ENCODE results near the gene ZMYND19.
A peak's percentile ranks its signal among the peaks of the same experiment; 100 is the strongest.
"Not testable (repeated sequence)": the region's sequence is repeated elsewhere in the genome, so short reads cannot be mapped to it uniquely, and the experiment has no call there.

Gene ZMYND19

DNA sequence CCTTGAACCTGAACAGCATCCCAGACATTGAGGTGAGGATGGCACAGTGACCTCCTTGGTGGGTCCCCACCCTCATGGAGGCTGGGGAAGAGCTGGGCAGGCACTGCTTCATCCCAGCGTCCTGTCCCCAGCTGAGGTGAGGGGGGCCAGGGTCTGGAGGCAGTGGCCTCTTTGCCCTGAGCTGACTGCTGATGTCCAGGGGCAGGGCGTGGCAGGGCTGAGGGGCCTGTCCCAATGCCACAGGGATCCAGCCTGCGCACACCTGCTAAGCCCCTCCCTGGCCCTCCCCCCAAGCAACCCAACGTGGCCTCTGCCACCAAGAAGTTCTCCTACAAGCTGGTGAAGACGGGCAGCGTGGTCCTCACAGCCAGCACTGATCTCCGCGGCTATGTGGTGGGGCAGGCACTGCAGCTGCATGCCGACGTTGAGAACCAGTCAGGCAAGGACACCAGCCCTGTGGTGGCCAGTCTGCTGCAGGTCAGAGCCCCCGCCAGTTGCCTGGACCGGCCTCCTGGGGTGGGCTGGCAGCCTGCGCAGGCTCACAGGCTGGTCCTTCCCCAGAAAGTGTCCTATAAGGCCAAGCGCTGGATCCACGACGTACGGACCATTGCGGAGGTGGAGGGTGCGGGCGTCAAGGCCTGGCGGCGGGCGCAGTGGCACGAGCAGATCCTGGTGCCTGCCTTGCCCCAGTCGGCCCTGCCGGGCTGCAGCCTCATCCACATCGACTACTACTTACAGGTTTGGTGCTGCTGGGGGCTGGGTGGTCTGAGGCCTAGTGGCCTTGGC lies 23.6 kb upstream of the ZMYND19 start:
- DNase-seq: no peak

DNA sequence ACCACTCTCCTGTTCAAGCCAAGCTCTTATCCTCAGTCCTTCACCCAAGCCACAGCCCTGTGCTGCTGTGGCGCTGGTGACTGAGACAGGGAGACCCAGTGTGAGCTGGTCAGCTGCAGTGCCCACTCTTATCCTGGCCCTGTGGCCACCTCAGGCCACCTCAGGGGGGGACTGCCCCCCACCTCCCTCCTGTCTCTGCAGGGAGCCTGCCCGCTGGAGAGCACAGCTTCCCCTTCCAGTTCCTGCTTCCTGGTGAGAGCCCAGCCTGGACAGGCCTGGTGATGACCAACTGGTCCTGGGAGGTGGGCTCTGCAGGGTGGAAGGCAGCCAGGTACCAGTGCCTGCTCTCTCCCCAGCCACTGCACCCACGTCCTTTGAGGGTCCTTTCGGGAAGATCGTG lies 22.9 kb upstream of the ZMYND19 start:
- no peak for DNase-seq

DNA sequence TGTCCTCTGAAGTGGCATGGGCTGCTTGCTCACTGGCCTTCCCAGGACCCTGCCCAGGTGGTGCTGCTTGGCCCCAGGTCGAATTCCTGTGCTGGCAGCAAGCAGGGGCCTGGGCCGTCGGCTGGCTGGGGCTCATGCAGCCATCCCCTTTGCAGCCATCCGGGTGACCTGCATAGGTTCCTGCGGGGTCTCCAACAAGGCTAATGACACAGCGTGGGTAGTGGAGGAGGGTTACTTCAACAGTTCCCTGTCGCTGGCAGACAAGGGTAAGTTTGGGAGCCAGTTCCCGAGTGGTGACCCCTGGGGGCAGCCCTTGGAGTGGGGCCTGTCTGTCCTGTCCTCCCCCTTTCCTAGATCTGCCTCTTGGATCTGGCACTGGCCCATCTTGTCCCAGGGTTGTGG lies 22.4 kb upstream of the ZMYND19 start:
- no peak for DNase-seq

DNA sequence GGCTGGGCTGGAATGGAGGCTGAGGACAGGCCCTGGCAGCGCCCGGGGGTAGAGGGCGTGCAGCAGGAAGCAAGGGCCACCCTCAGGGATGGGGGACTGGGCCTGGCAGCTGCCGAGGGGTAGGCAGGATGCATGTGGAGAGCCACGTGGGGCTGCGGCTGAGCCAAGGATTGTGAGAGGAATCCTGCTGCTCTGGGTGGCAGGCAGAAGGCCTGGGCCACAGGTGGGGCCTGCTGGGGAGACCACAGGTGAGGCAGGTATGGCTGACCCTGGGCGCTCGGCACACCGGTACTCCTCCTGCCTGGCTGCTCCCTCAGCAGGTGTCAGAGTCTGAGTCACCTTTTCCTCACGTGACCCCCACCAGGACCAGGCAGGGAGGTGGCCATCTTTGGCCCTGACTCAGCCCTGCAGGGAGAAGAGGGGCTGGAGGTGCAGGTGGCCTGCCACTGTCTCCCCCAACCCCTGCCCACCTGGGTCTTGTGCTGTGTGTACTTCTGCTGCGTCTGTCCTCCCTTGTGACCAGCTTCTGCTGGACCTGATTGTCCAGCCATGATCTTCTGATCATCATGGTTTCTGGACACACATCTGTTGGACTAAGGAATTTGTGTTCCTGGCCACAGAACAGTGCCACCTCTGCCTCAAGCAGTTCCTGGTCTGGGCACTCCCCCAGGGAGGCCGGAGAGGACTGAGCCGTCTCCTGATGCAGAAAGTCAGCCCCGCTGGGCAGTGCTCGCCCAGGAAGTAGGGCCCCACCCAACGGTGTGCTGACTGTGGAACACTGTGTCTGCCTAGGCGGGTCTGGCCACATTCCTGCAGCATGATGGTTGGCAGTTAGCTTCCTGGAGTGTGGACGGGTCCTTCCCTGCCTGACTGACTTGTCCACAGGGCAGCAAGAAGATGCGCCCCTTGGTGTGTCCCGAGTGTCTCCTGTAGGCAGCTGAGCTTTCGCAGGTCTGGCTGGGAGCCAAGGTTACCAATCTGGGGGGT lies 21.6 kb upstream of the ZMYND19 start:
- DNase-seq: no peak

DNA sequence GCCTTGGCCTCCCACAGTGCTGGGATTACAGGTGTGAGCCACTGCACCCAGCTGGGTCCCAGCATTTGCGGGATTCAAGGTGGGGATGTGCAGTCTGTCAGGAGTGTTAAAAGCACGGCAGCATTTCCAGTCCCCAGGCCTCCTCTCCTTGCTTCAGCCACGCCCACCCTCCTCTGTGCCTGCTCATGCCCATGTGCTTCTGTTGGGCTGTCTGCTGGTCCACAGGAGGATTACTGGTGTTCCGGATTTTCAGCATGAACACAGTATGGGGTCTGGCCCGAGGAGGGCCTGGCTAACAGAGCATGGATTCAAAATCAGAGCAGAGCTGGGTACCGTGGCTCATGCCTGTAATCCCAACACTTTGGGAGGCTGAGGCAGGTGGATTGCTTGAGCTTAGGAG lies 20.6 kb upstream of the ZMYND19 start:
- no peak for DNase-seq

DNA sequence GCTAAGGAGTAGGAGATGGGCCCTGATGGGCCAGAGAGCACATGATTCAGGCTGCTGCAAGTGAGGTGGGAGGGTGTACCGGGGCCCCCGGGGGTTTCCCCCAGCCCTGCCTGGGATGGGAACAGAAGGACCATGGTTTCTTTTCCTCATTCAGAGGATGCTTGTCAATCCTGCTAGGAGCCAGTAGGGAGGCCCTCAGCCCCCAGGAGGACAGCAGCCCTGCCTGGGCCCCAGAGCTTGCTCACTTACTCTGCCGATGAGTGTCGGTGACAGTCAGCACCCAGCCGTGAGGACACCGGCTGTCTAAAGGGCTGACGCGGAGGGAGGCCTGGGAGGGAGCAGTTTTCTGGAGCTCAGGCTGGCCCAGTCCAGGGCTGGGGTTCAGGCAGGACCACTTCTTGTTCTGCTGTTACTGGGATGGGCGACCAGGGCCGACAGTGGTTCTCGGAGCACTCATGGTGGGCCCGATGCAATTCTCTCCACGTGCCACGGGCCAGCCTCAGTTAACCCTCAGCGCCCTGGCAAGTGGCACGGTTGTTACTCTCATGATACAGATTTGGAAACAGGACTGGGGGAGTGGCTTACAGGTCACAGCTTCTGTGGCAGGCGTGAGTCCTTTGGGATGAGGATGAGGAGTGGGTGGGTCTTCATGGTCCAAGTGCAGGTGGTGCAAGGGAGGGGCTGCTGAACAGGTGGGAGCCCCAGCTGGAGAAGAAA lies 17.0 kb upstream of the ZMYND19 start:
- DNase-seq: no peak

DNA sequence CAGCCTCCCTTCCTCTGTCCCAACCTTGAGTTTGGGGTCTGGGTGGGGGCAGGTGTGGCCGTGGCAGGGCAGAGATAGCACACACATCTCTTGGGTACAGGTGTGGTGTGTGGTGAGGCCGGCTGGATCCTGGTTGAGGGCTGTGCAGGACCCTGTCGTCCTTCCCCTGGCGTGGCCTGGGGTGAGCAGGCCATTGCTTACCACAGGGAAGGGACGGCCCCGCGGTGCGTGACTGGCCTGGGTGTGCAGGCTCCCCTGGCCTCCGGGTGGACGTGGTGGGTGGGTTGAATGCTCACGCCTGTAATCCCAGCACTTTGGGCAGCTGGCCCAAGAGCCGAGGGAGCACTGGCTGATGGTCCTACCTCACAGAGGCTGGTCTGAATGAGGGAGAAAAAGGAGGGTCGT lies 16.4 kb upstream of the ZMYND19 start:
- DNase-seq: no peak

DNA sequence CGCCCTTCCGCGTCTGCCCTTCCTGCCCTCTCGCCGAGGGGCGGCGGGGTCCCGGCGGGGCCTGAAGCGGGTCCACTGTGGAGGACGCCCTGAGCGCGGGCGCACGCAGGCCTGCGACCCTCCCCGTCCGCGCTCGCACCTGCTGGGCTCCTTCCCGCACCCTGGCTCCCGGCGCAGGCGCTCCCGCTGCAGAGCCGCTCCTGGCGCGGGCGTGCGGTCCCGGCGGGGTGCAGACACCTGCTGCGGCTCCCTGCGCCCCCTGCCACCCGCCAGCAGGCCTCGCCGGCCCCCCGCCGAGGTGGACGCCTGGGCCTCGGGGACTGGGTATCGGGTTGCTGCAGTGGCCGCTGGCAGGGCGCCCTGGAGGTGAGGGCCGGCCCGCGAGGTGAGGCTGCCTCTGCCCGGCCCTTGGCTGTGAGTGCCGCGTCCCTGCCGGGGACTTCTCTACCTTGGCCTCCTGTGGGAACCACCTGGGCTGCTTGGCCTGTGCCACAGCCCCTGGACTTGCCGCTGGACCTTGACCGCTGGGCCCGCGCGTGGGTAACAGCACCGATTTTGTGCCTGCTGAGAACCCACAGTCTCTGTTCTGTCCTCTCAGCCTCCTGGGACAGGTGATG lies 15.8 kb upstream of the ZMYND19 start:
- no peak for DNase-seq

DNA sequence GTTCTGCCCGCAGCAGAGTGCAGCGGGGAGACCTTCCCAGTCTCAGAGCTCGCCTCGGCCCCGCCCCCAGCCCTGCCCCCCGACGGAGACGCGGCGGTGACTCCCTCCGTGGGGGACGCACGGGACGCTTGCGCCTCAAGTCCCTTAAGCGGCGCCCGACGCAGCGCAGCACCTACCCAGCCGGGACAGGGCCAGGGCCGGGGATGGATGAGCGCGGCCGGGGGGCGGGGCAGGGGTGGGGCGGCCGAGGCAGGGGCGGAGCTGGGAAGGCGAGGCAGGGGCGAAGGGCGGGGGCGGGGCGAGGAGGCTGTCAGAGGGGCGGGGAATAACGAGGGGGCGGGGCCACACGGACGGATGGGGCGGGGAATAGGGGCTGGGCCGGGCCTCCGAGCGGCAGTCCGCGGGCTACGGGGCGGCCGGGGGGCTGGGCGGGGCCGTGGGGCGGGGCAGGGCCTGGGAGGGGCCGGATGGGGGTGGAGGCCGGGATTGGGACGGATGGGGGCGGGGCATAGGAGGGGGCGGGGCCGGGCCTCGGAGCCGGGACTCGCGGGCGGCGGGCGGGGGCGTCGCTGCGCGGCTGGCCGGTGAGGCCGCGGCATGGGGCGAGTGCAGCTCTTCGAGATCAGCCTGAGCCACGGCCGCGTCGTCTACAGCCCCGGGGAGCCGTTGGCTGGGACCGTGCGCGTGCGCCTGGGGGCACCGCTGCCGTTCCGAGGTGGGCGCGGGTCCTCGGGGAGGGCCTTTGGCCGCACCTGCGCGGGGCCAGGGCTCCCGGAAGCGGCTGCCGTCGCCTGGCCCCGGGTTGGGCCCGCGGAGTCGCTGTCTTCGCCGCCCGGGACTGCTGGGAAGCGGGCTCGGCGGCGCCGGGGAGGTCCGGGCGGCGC lies 15.1 kb upstream of the ZMYND19 start, which contains the start of gene ARRDC1:
TSS of gene ARRDC1 (plus strand) at position 566 of the 884 bp plus-strand sequence. CDS start at position 598, 32 bp downstream.
- DNase-seq: peak; percentile 66

DNA sequence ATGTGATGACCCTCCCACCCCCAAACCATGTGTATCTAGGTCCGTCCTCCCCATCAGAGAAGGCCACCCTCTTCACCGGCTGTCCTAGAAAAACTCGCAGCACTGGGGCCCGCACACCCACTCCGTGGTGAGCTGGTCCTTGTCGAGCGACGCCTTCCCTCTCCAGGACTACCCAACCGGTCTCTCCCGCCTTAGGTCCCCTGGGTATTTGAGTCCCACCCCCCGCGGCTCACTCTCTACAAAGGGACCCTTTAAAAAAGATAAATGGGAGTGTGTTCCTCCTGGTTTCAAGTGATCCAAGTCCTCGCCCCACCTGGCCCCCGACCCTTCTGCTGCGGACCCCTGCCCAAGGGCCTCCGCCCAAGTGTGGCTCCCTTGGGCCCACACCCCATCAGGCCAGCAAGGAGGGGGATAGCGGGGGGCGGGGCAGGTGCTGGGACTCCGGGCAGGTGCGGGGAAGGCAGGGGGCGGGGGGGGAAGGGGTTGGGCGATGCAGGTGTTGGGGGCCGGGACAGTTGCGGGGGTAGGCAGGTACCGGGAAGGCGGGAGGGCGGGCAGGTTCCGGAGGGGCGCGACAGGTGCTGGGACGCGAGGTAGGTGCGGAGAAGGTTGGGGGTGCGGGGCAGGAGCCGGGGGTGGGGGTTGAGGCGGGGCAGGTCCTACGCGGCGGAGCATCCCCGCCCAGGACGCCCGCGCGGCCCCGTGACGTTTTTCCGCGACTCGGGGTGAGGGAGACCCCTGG lies 14.2 kb upstream of the ZMYND19 start:
- no peak for DNase-seq

DNA sequence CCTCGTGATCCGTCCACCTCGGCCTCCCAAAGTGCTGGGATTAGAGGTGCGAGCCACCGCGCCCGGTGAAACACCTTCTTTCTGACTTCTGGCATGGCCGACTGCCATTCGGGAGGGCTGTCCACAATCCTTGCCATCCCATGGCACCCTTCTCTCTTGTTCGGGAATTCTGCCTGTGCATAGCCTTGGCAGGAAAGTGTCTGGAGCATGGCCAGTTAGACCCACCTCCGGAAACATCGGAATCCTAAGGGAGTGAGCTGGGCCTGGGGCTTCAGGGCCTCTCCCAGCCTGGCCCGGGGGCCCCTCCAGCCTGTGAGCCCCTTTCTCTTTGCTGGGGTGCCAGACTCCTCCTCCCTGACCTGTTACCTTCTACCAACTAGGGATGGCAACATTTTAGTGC lies 13.6 kb upstream of the ZMYND19 start:
- no peak for DNase-seq

DNA sequence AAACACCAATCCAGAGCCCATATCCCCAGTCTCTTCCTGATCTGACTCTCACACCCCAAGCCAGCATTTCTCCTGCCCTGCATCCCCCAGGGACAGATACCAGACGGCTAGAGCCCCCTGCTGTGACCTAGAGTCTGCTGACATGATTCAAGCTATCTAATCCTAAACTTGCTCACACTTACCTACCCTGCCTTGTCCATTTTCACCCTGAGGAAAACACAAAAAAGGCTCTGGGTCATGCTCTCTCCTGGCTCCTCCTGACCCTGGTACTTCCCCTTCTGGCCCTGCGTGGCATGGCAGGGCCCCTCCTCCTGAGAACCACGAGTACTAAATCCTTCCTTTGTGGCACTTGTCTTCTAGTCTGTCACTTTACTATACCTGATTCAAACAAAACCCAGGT lies 12.3 kb upstream of the ZMYND19 start:
- DNase-seq: no peak

DNA sequence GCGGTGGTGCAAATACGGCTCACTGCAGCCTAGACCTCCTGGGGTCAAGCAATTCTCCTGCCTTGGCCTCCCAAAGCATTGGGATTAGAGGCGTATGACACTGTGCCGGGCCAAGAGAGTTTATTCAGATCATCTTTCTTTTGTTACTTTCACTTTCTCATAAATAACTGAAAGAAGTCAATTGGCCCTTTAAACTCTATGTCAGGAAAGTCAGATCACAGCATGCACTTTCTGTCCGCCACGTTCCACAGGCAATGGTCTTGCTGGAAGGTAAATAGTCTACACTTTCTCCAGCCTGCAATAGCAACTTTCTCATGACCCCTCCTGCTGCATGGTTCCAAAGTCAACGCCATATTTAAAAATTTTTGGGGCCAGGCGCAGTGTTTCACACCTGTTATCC lies 8.6 kb upstream of the ZMYND19 start:
- DNase-seq: no peak

DNA sequence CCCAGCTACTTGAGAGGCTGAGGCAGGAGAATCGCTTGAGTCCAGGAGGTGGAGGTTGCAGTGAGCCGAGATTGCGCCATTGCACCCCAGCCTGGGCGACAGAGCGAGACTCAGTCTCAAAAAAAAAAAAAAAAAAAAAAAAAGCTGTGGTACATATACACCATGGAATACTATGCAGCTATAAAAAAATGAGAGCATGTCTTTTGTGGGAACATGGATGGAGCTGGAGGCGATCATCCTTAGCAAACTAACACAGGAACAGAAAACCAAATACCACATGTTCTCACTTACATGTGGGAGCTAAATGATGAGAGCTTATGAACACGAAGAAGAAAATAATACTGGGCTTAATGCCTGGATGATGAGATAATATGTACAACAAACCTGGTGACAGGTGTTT lies 6.3 kb upstream of the ZMYND19 start:
- DNase-seq: not testable (repeated sequence)

DNA sequence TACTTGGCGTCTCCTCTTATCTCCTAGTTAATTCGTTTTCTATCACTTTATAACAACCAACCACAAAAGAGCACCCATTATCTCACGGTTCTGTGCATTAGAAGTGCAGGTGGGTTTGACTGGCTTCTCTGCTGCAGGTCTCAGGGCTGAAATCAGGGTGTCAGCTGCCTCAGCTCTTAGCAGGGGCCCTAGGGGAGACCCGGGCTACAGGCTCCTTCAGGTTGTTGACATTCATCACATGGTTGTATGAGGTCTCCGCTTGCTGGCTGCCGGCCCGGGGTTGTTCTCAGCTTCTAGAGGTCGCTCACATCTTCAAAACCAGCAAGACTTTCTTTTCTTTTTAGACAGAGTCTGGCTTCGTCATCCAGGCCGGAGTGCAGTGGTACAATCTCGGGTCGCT lies 2.9 kb upstream of the ZMYND19 start:
- DNase-seq: no peak

DNA sequence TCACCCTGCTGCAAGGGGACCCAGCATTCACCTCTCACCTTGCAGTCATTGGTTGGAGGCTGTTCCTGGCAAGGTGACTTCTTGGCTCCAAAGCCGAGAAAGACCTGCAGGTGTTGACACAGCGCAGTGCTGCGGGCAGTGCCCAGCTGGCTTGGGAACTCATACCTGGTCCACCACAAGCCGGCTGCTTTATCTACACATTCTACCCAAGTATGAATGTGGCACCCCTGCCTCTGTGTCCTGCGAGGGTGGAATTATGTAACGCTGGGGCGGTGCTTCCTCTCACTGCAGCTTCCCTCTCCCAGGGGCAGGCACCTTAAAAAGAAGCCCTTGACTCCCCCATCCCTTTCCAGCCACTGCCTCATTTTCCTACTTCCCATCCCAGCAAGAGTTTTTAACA lies 2.5 kb upstream of the ZMYND19 start:
- DNase-seq: no peak

DNA sequence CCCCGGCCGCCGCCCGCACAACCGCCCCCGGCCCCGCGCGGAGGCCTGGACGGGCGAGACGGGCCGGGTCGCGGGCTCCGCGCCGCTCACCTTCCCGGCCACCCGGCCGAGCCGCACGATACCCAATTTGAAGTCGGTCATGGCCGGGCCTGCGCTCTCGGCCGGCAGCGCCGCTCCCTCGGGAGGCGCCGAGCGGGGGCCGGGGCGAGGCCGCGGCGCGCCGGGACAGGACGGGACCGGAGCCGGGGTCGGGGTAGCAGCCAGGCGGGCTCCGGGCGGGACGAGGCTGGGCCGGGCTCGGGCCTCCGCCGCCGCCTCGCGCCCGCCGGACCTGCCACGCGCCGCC lies 216 bp downstream of the ZMYND19 start:
- DNase-seq: no peak

DNA sequence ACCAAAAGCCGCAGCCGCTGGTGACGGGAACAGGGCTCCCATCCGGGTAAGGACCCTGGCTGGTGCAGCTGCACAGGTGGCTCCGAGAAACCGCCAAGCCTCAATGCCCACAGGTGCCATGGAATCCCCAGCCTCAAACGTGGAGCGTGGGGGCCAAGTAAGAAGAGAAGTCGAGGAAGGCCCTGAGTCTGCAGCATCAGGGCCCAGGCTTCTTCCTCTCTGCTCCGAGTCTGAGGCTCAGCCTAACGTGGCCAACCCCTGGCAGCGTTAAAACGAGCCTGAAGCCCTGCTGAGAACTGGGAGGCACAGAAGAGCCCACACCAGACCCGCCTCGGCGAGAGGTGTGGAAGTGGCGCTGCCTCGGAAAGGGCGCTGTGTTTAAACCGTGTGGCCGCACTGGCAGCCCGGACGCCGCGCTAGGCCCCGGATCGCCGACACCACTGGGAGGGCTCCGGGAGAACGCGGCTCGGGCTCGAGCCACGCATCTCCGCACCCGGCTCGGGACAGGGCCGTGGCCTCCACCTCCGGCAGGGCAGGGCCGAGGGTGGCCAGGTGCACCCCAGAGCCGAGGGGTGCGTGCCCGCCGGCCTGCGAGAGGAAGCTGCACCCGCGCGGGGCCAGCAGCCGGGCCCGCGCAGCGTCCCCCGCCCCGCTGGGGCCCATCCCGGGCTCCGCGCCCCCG lies 730 bp downstream of the ZMYND19 start:
- no peak for DNase-seq

DNA sequence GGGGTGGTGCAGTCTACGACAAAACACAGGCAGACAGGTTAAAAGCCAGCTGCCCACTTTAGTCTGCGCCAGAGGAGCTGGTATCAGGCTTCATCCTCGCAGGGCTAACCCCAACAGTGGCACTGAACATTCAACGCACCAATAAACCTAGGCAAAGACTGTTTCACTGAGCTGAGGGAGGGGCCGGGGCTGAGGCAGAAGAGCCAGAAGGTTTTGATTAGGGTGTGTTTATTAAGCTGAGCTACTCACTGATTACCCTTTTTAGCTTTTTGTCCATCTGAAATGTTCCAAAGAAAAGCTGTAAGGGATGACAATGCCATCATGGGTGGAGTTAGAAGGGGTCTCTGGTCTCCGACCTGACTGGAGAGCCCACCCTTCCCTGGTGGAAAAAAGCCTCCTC lies 1.4 kb downstream of the ZMYND19 start:
- no peak for DNase-seq

DNA sequence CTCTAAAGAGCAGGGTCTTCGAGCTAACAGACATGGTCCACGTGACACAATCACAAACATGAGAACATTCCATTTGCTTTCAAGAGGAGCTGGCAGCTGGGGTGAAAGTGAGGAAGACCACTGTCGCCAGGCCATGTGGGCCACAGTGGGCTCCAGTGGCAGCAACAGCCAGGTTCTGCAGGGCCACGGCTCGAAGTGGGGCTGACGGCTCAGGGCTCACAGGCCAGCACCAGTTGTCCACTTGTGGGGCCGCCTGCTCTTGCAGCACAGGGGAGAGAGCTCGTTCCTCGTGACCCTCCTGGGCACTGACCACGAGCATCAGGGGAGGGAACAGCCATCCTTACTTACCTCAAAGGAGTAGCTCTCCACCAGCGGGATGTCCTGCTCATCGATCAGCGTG lies 2.0 kb downstream of the ZMYND19 start:
- no peak for DNase-seq

DNA sequence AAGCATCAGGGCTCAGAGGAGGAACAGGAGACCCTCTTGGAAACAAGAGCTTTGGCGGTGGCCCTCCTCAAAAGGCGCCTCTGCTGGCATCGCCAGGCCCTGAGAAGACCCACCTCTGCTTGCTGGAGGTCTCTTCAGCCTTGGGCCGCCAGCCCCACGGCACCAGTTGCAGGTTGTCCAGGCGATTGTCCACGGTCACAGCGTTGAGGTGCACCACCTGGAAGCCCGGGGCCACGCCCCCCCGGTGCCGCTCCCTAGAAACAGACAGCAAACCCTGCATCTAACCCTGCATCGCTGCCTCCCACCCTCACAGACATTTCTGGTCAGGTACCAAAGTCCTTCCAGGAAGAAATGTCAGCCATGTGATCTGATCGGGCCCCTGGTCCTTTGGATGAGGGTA lies 3.5 kb downstream of the ZMYND19 start:
- DNase-seq: no peak

Data from NCI-H1105 treated with DMSO at 0.1 percent for 48 hours (cell line).